GM23338 (cell line): Measurements from ENCODE around the gene M1AP. TPM values are rescaled to one million over a fixed set of nuclear protein-coding genes. Genes with fewer than 3 reads are reported as not detected.

Experiments used
- ATAC-seq: fragments of 200-7000 bp; cut with Tn5 transposase; 3 replicates; pipeline ENCODE4 v1.9.1; 2020
- DNase-seq: peaks from one replicate; pipeline ENCODE4 v3.0.0-alpha.2; 2015; ENCODE audit warnings: low spot score
- H2AFZ ChIP-seq: fragments of 200-600 bp; sonication (generic); 2 replicates; pipeline ENCODE4 v1.8.0; 2016; ENCODE audit warnings: antibody characterized with exemption, mild to moderate bottlenecking, moderate library complexity
- H3F3A ChIP-seq: fragments of 200-600 bp; sonication (generic); replicated peaks from 2 replicates; pipeline ENCODE4 v1.8.0; 2017; ENCODE audit warnings: antibody characterized with exemption, mixed run types, low read depth
- H3K27ac ChIP-seq: fragments of 200-600 bp; sonication (generic); 2 replicates; pipeline ENCODE4 v1.6.1; 2016; ENCODE audit warnings: low read depth
- H3K27me3 ChIP-seq: fragments of 200-600 bp; sonication (generic); 2 replicates; pipeline ENCODE4 v1.8.0; 2016; ENCODE audit warnings: mild to moderate bottlenecking, mixed run types, moderate library complexity; ENCODE audit not compliant: insufficient read depth
- H3K36me3 ChIP-seq: fragments of 200-600 bp; sonication (generic); 2 replicates; pipeline ENCODE4 v1.8.0; 2016; ENCODE audit warnings: mild to moderate bottlenecking; ENCODE audit not compliant: insufficient read depth
- H3K4me1 ChIP-seq: fragments of 200-600 bp; sonication (generic); 2 replicates; pipeline ENCODE4 v1.8.0; 2016; ENCODE audit warnings: mild to moderate bottlenecking, moderate library complexity; ENCODE audit not compliant: insufficient read depth
- H3K4me2 ChIP-seq: fragments of 200-600 bp; sonication (generic); 2 replicates; pipeline ENCODE4 v1.7.1; 2017; ENCODE audit warnings: mixed run types
- H3K4me3 ChIP-seq: fragments of 200-600 bp; sonication (generic); 2 replicates; pipeline ENCODE4 v1.6.1; 2016; ENCODE audit warnings: mixed run types
- H3K79me2 ChIP-seq: fragments of 200-600 bp; sonication (generic); replicated peaks from 2 replicates; pipeline ENCODE4 v1.8.0; 2017; ENCODE audit warnings: mild to moderate bottlenecking; ENCODE audit not compliant: insufficient read depth
- H3K9me2 ChIP-seq: fragments of 200-600 bp; sonication (generic); 2 replicates; pipeline ENCODE4 v1.8.0; 2017; ENCODE audit not compliant: insufficient read depth
- H4K20me1 ChIP-seq: fragments of 200-600 bp; sonication (generic); replicated peaks from 2 replicates; pipeline ENCODE4 v1.8.0; 2017; ENCODE audit warnings: mild to moderate bottlenecking; ENCODE audit not compliant: insufficient read depth
- H3K27ac Mint-ChIP-seq: 2 replicates; pipeline ENCODE4 v1.8.0; 2020; ENCODE audit warnings: inconsistent platforms, mild to moderate bottlenecking, moderate library complexity, mixed read lengths
- H3K27me3 Mint-ChIP-seq: 3 replicates; pipeline ENCODE4 v1.8.0; 2022; ENCODE audit warnings: low read depth, mild to moderate bottlenecking, moderate library complexity, mixed read lengths, inconsistent platforms; ENCODE audit not compliant: insufficient read depth, poor library complexity
- H3K36me3 Mint-ChIP-seq: 3 replicates; pipeline ENCODE4 v1.8.0; 2021; ENCODE audit warnings: low read depth, mild to moderate bottlenecking, inconsistent platforms, moderate library complexity, mixed read lengths
- H3K4me1 Mint-ChIP-seq: 3 replicates; pipeline ENCODE4 v1.8.0; 2020; ENCODE audit warnings: mild to moderate bottlenecking, inconsistent platforms, mixed read lengths
- H3K4me3 Mint-ChIP-seq: 3 replicates; pipeline ENCODE4 v1.8.0; 2021; ENCODE audit warnings: moderate library complexity, mild to moderate bottlenecking, inconsistent platforms, mixed read lengths
- H3K9me3 Mint-ChIP-seq: 3 replicates; pipeline ENCODE4 v1.8.0; 2020; ENCODE audit warnings: moderate library complexity, mild to moderate bottlenecking, inconsistent platforms, mixed read lengths
- CREB1 ChIP-seq: fragments of 250-450 bp; sonication (Bioruptor Pico); IDR thresholded peaks from 2 replicates; pipeline ENCODE4 v1.5.0; 2020; ENCODE audit warnings: low read depth, mild to moderate bottlenecking, moderate library complexity
- JUNB ChIP-seq: IDR thresholded peaks from one replicate; pipeline ENCODE4 v1.6.1; 2016; ENCODE audit warnings: antibody characterized with exemption; ENCODE audit not compliant: unreplicated experiment
- NANOG ChIP-seq: IDR thresholded peaks from 2 replicates; pipeline ENCODE4 v1.6.1; 2016; ENCODE audit warnings: antibody characterized with exemption, borderline replicate concordance
- POLR2AphosphoS5 ChIP-seq: IDR thresholded peaks from 2 replicates; pipeline ENCODE4 v1.6.1; 2016; ENCODE audit warnings: antibody characterized with exemption, low read depth
- ZNF331 ChIP-seq: fragments of 250-450 bp; sonication (Bioruptor Pico); IDR thresholded peaks from 2 replicates; pipeline ENCODE4 v1.5.0; 2020; ENCODE audit warnings: low read depth, mild to moderate bottlenecking, moderate library complexity
- polyA plus RNA-seq: library from polyadenylated mRNA; unstranded; fragments of >200 nt; fragmentation: Nextera tagmentation; extraction: Ambion mirVana; gene quantifications from 2 replicates; pipeline ENCODE4 v1.2.1, GENCODE V29; 2016
- total RNA-seq: library from RNA; depleted of rRNA; stranded (reverse); fragments of >200 nt; shearing (Covaris generic); gene quantifications from 2 replicates; pipeline ENCODE4 v1.2.3, GENCODE V29; 2014
- TF ChIP-seq, protein P1 (sequence below): fragments of 250-450 bp; sonication (Bioruptor Pico); IDR thresholded peaks from 2 replicates; pipeline ENCODE4 v1.5.0; 2020; ENCODE audit warnings: mild to moderate bottlenecking, moderate library complexity
- TF ChIP-seq, protein P2 (sequence below): IDR thresholded peaks from 2 replicates; pipeline ENCODE4 v1.6.1; 2016; ENCODE audit warnings: antibody characterized with exemption
- TF ChIP-seq, protein P3 (sequence below): IDR thresholded peaks from one replicate; pipeline ENCODE4 v1.6.1; 2018; ENCODE audit warnings: antibody characterized with exemption; ENCODE audit not compliant: unreplicated experiment
- TF ChIP-seq, protein P4 (sequence below), 2 experiments: fragments of 200-600 bp in 1 of 2; sonication (generic) in 1 of 2; conservative IDR thresholded peaks; 2 replicates each; pipeline versions ENCODE4 v1.5.1 to v1.6.1; 2016 to 2017; ENCODE audit warnings: antibody characterized with exemption in 2 of 2, low read depth in 2 of 2, mild to moderate bottlenecking in 2 of 2, moderate library complexity in 1 of 2

M1AP gene
- total and polyA plus RNA-seq, 2 experiments from 2014 or later = 5.1 to 12.1 TPM

DNA sequence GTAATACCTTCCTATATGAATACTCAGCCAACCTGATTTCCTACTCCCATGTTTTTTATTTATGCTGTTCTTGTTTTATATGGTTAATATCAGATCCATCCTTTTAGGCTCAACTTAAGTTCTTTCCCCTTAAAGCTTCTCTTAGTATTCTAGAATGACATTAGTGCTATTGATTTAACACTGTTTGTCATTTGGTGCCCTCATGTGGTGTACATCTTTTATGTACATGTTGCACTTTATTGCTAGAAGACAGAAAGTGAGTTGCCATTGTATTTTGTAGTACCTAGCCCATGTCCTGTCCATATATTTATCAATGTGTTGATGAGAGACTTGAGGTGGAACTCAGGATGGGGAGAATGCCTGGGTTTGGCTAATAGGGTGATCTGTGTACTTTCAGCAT is 115.9 kb downstream of the M1AP start (continued):
- TF ChIP-seq, protein P1, sequence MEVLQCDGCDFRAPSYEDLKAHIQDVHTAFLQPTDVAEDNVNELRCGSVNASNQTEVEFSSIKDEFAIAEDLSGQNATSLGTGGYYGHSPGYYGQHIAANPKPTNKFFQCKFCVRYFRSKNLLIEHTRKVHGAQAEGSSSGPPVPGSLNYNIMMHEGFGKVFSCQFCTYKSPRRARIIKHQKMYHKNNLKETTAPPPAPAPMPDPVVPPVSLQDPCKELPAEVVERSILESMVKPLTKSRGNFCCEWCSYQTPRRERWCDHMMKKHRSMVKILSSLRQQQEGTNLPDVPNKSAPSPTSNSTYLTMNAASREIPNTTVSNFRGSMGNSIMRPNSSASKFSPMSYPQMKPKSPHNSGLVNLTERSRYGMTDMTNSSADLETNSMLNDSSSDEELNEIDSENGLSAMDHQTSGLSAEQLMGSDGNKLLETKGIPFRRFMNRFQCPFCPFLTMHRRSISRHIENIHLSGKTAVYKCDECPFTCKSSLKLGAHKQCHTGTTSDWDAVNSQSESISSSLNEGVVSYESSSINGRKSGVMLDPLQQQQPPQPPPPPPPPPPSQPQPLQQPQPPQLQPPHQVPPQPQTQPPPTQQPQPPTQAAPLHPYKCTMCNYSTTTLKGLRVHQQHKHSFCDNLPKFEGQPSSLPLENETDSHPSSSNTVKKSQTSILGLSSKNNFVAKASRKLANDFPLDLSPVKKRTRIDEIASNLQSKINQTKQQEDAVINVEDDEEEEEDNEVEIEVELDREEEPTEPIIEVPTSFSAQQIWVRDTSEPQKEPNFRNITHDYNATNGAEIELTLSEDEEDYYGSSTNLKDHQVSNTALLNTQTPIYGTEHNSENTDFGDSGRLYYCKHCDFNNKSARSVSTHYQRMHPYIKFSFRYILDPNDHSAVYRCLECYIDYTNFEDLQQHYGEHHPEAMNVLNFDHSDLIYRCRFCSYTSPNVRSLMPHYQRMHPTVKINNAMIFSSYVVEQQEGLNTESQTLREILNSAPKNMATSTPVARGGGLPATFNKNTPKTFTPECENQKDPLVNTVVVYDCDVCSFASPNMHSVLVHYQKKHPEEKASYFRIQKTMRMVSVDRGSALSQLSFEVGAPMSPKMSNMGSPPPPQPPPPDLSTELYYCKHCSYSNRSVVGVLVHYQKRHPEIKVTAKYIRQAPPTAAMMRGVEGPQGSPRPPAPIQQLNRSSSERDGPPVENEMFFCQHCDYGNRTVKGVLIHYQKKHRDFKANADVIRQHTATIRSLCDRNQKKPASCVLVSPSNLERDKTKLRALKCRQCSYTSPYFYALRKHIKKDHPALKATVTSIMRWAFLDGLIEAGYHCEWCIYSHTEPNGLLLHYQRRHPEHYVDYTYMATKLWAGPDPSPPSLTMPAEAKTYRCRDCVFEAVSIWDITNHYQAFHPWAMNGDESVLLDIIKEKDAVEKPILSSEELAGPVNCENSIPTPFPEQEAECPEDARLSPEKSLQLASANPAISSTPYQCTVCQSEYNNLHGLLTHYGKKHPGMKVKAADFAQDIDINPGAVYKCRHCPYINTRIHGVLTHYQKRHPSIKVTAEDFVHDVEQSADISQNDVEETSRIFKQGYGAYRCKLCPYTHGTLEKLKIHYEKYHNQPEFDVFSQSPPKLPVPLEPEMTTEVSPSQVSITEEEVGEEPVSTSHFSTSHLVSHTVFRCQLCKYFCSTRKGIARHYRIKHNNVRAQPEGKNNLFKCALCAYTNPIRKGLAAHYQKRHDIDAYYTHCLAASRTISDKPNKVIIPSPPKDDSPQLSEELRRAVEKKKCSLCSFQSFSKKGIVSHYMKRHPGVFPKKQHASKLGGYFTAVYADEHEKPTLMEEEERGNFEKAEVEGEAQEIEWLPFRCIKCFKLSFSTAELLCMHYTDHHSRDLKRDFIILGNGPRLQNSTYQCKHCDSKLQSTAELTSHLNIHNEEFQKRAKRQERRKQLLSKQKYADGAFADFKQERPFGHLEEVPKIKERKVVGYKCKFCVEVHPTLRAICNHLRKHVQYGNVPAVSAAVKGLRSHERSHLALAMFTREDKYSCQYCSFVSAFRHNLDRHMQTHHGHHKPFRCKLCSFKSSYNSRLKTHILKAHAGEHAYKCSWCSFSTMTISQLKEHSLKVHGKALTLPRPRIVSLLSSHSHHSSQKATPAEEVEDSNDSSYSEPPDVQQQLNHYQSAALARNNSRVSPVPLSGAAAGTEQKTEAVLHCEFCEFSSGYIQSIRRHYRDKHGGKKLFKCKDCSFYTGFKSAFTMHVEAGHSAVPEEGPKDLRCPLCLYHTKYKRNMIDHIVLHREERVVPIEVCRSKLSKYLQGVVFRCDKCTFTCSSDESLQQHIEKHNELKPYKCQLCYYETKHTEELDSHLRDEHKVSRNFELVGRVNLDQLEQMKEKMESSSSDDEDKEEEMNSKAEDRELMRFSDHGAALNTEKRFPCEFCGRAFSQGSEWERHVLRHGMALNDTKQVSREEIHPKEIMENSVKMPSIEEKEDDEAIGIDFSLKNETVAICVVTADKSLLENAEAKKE (CRISPR knock-in tag) = no peak
- TF ChIP-seq JUNB = no peak
- no peak for TF ChIP-seq CREB1

DNA sequence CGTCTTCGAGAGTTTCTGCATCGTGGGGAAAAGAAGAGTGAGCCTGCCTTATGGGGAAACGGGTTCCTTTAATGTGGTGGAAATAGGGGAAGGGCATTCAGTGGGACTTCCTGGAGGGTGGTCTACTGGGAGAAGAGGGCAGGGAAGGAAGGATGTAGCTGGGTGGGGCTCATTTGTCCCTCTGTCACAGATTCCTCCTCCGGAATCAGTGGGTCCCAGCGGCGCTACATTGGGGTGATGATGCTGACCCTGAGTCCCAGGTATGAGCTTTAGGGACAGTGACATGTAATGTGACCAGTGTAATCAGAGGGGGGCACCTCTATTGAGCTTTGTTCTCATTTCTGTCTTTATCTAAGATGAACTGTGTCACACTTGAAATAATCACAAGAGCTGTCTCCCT is 116.5 kb downstream of the M1AP start:
- TF ChIP-seq NANOG (no peak), JUNB (no peak), CREB1 (no peak), POLR2AphosphoS5 (no peak), ZNF331 (no peak)
- TF ChIP-seq, protein P2, sequence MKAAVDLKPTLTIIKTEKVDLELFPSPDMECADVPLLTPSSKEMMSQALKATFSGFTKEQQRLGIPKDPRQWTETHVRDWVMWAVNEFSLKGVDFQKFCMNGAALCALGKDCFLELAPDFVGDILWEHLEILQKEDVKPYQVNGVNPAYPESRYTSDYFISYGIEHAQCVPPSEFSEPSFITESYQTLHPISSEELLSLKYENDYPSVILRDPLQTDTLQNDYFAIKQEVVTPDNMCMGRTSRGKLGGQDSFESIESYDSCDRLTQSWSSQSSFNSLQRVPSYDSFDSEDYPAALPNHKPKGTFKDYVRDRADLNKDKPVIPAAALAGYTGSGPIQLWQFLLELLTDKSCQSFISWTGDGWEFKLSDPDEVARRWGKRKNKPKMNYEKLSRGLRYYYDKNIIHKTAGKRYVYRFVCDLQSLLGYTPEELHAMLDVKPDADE = no peak
- TF ChIP-seq, protein P3, sequence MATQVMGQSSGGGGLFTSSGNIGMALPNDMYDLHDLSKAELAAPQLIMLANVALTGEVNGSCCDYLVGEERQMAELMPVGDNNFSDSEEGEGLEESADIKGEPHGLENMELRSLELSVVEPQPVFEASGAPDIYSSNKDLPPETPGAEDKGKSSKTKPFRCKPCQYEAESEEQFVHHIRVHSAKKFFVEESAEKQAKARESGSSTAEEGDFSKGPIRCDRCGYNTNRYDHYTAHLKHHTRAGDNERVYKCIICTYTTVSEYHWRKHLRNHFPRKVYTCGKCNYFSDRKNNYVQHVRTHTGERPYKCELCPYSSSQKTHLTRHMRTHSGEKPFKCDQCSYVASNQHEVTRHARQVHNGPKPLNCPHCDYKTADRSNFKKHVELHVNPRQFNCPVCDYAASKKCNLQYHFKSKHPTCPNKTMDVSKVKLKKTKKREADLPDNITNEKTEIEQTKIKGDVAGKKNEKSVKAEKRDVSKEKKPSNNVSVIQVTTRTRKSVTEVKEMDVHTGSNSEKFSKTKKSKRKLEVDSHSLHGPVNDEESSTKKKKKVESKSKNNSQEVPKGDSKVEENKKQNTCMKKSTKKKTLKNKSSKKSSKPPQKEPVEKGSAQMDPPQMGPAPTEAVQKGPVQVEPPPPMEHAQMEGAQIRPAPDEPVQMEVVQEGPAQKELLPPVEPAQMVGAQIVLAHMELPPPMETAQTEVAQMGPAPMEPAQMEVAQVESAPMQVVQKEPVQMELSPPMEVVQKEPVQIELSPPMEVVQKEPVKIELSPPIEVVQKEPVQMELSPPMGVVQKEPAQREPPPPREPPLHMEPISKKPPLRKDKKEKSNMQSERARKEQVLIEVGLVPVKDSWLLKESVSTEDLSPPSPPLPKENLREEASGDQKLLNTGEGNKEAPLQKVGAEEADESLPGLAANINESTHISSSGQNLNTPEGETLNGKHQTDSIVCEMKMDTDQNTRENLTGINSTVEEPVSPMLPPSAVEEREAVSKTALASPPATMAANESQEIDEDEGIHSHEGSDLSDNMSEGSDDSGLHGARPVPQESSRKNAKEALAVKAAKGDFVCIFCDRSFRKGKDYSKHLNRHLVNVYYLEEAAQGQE = no peak
- TF ChIP-seq, protein P4, sequence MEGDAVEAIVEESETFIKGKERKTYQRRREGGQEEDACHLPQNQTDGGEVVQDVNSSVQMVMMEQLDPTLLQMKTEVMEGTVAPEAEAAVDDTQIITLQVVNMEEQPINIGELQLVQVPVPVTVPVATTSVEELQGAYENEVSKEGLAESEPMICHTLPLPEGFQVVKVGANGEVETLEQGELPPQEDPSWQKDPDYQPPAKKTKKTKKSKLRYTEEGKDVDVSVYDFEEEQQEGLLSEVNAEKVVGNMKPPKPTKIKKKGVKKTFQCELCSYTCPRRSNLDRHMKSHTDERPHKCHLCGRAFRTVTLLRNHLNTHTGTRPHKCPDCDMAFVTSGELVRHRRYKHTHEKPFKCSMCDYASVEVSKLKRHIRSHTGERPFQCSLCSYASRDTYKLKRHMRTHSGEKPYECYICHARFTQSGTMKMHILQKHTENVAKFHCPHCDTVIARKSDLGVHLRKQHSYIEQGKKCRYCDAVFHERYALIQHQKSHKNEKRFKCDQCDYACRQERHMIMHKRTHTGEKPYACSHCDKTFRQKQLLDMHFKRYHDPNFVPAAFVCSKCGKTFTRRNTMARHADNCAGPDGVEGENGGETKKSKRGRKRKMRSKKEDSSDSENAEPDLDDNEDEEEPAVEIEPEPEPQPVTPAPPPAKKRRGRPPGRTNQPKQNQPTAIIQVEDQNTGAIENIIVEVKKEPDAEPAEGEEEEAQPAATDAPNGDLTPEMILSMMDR (conservative IDR thresholded peaks at IDR 0.05; ENCODE audit: low read depth in 2 of 2) = no peak
- Histone ChIP-seq H3K27ac (no peak overlapping the region), H3K36me3 (peaks cover 8% of the 10 kb centered on the region), H3K4me1 (peaks cover 7% of the 10 kb centered on the region; the same call in 1 of the 2 replicates), H3F3A (0 out of 2 replicates have a peak, but pooled peaks cover 9% of the 10 kb centered on the region), H3K4me2 (no peak overlapping the region), H4K20me1 (peaks cover 7% of the 10 kb centered on the region; the same call in 1 of the 2 replicates), H3K79me2 (peaks cover 18% of the 10 kb centered on the region), H3K9me2 (no peaks in the 10 kb centered on the region), H3K27me3 (no peaks in the 10 kb centered on the region), H2AFZ (no peak overlapping the region), H3K4me3 (no peak overlapping the region)
- H3K36me3 Mint-ChIP-seq = peaks cover 48% of the 10 kb centered on the region
- no peak overlapping the region for H3K27ac Mint-ChIP-seq
- H3K27me3 Mint-ChIP-seq = peaks cover 12% of the 10 kb centered on the region
- no peaks in the 10 kb centered on the region; the same call in 2 of the 3 replicates for H3K9me3 Mint-ChIP-seq
- H3K4me1 Mint-ChIP-seq = peaks cover 14% of the 10 kb centered on the region
- ATAC-seq (no peak), DNase-seq (no peak)
- H3K4me3 Mint-ChIP-seq = no peak overlapping the region; the same call in 2 of the 3 replicates
